Nephron progenitor cell (in vitro differentiated cells): ENCODE data around the gene SMURF2.

Source experiments
- DNase-seq: peaks from one replicate; pipeline ENCODE4 v3.0.0; 2021
- H3K27ac Mint-ChIP-seq: 2 replicates; pipeline ENCODE4 v1.8.0; 2021; ENCODE audit warnings: mild to moderate bottlenecking, moderate library complexity, mixed read lengths
- H3K27me3 Mint-ChIP-seq: 2 replicates; pipeline ENCODE4 v1.8.0; 2021; ENCODE audit warnings: mild to moderate bottlenecking, low read depth, mixed read lengths; ENCODE audit not compliant: poor library complexity
- H3K36me3 Mint-ChIP-seq: 2 replicates; pipeline ENCODE4 v1.8.0; 2021; ENCODE audit warnings: low read depth, mixed read lengths
- H3K4me1 Mint-ChIP-seq: 2 replicates; pipeline ENCODE4 v1.8.0; 2021; ENCODE audit warnings: mixed read lengths
- H3K4me3 Mint-ChIP-seq: 2 replicates; pipeline ENCODE4 v1.8.0; 2021; ENCODE audit warnings: mild to moderate bottlenecking, moderate library complexity, mixed read lengths
- H3K9me3 Mint-ChIP-seq: 2 replicates; pipeline ENCODE4 v1.8.0; 2021; ENCODE audit warnings: mild to moderate bottlenecking, moderate library complexity, mixed read lengths
- TF ChIP-seq, protein P1 (sequence below): fragments of 200-600 bp; sonication (generic); IDR thresholded peaks from 2 replicates; pipeline ENCODE4 v1.5.0; 2021; ENCODE audit warnings: antibody characterized with exemption

The SMURF2 gene

GRCh38 chr17:64506576-64507412 is 155.3 kb downstream of the SMURF2 start, which contains the start of gene CEP95:
CEP95 (plus strand) TSS chr17:64506977; CDS start chr17:64507098, 121 bp downstream.
- H3K9me3 Mint-ChIP-seq: no peaks in the 10 kb centered on the region
- peak within 1 kb of the TSS; percentile 100 for H3K27ac Mint-ChIP-seq
- H3K36me3 Mint-ChIP-seq: peaks cover 65% of the 10 kb centered on the region
- H3K27me3 Mint-ChIP-seq: peaks cover 7% of the 10 kb centered on the region
- DNase-seq: peak; percentile 93
- TF ChIP-seq, protein P1, sequence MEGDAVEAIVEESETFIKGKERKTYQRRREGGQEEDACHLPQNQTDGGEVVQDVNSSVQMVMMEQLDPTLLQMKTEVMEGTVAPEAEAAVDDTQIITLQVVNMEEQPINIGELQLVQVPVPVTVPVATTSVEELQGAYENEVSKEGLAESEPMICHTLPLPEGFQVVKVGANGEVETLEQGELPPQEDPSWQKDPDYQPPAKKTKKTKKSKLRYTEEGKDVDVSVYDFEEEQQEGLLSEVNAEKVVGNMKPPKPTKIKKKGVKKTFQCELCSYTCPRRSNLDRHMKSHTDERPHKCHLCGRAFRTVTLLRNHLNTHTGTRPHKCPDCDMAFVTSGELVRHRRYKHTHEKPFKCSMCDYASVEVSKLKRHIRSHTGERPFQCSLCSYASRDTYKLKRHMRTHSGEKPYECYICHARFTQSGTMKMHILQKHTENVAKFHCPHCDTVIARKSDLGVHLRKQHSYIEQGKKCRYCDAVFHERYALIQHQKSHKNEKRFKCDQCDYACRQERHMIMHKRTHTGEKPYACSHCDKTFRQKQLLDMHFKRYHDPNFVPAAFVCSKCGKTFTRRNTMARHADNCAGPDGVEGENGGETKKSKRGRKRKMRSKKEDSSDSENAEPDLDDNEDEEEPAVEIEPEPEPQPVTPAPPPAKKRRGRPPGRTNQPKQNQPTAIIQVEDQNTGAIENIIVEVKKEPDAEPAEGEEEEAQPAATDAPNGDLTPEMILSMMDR: no peak
- H3K4me3 Mint-ChIP-seq: peak within 1 kb of the TSS; percentile 100
- peaks cover 62% of the 10 kb centered on the region for H3K4me1 Mint-ChIP-seq

DNA sequence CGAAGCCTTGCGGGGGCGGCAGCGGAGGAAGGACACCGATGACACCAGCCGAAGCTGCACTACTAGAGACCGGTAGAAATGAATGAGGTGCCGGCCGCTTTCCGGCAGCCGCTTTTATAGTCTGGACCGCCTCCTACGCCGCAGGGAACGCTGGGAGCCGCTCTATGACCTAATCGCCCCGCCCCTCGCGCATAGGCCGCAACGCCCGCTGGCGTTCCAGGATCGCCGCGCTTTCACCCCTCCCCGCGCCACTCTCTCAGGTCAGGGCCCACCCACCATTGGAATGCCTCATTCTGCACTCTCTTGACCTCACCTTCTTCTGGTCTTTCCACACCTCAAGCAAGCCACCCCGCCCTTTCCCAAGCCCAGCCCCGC is 155.9 kb downstream of the SMURF2 start, which contains the start of gene DDX5:
Gene DDX5 (minus strand): TSS at position 89 of the 375 bp plus-strand sequence. CDS start 170 bp downstream, outside the sequence.
- Mint-ChIP-seq H3K36me3 (peaks cover 66% of the 10 kb centered on the region), H3K9me3 (no peaks in the 10 kb centered on the region), H3K27ac (peak within 1 kb of the TSS; percentile 100), H3K4me3 (peak within 1 kb of the TSS; percentile 100), H3K27me3 (peaks cover 7% of the 10 kb centered on the region), H3K4me1 (peaks cover 65% of the 10 kb centered on the region)
- peak; percentile 97 for DNase-seq
- TF ChIP-seq, protein P1: no peak

DNA sequence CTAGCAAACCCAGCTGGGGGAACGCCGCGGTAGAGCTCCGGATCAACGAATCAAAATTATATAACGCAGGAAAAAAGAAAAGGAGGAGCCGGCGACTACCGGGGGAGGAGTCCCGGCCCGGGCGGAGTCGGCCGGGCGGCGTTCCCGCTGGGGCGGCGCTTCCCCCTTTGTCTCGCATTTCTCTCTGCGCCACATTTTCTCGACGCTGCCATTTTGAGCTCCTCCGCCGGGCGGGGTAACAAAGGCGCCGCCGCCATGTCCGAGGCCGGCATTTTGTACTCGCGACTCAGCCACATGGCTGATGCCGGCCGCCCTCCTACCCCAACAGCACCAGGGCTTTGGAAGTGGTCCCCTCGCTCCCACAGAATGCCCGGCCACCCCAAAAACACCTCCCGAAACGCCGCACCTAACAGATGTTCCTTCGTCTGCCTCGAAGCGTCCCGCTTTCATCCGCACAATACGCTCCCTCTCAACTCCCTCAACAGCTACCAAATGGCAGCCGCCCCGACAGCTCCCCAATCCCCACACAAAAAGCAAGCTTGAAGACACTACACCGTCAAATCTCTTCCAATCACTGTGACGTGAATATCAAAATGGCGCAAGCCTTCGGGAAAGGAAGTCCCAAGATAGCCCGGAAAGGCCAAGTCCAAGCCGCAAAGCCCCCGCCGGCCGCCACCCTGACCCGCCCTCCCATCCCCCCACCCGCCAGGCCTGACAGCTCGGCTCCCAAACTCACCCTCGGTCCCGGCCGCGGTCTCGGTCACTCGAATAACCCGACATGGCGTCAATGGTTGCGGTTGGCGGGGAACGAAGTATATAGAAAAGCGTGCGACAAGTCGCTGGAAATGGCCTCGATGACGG is 156.5 kb downstream of the SMURF2 start:
- Mint-ChIP-seq H3K36me3 (peaks cover 67% of the 10 kb centered on the region), H3K4me1 (peaks cover 68% of the 10 kb centered on the region), H3K27ac (peak overlapping the region; percentile 100), H3K9me3 (no peaks in the 10 kb centered on the region), H3K4me3 (peak overlapping the region; percentile 100), H3K27me3 (peaks cover 7% of the 10 kb centered on the region)
- TF ChIP-seq, protein P1: no peak
- peak; percentile 79 for DNase-seq

- peaks cover 70% of the 10 kb centered on the region for H3K4me1 Mint-ChIP-seq
- H3K9me3 Mint-ChIP-seq: no peaks in the 10 kb centered on the region
- peak overlapping the region; percentile 100 for H3K27ac Mint-ChIP-seq
- peaks cover 7% of the 10 kb centered on the region for H3K27me3 Mint-ChIP-seq
- H3K4me3 Mint-ChIP-seq: peak overlapping the region; percentile 100
- no peak for DNase-seq
- H3K36me3 Mint-ChIP-seq: peaks cover 68% of the 10 kb centered on the region
- TF ChIP-seq, protein P1: no peak
Observed at GRCh38 chr17:64504769-64505339, 157.3 kb downstream of the SMURF2 start.

GRCh38 chr17:64503821-64504768 is 158.0 kb downstream of the SMURF2 start:
- Mint-ChIP-seq H3K27ac (peak overlapping the region; percentile 100), H3K9me3 (no peaks in the 10 kb centered on the region), H3K4me3 (peak overlapping the region; percentile 100), H3K36me3 (peaks cover 69% of the 10 kb centered on the region), H3K27me3 (peaks cover 7% of the 10 kb centered on the region), H3K4me1 (peaks cover 70% of the 10 kb centered on the region)
- TF ChIP-seq, protein P1: no peak
- no peak for DNase-seq
